MM.1S (cell line): ENCODE results near the gene IL2RA.

ENCODE experiments used
- DNase-seq: peaks from one replicate; pipeline ENCODE4 v3.0.0-alpha.2; 2015
- H2AFZ ChIP-seq: fragments of 300-600 bp; sonication (generic); 2 replicates; pipeline ENCODE4 v1.6.0; 2016; ENCODE audit warnings: antibody characterized with exemption, low read length
- H3F3A ChIP-seq: fragments of 300-600 bp; sonication (generic); 2 replicates; pipeline ENCODE4 v1.6.1; 2016; ENCODE audit warnings: mild to moderate bottlenecking, antibody characterized with exemption, low read length, moderate library complexity, mixed read lengths; ENCODE audit not compliant: insufficient read depth
- H3K27ac ChIP-seq: fragments of 300-600 bp; sonication (generic); 2 replicates; pipeline ENCODE4 v1.5.1; 2016; ENCODE audit warnings: mild to moderate bottlenecking, low read length
- H3K27me3 ChIP-seq: fragments of 300-600 bp; sonication (generic); replicated peaks from 2 replicates; pipeline ENCODE4 v1.6.0; 2016; ENCODE audit warnings: low read length; ENCODE audit not compliant: insufficient read depth
- H3K36me3 ChIP-seq: fragments of 300-600 bp; sonication (generic); replicated peaks from 2 replicates; pipeline ENCODE4 v1.6.1; 2016; ENCODE audit warnings: mild to moderate bottlenecking, low read length, mixed read lengths; ENCODE audit not compliant: insufficient read depth
- H3K4me1 ChIP-seq: fragments of 300-600 bp; sonication (generic); 2 replicates; pipeline ENCODE4 v1.6.1; 2016; ENCODE audit warnings: low read length, mixed read lengths
- H3K4me2 ChIP-seq: fragments of 300-600 bp; sonication (generic); 2 replicates; pipeline ENCODE4 v1.6.0; 2016; ENCODE audit warnings: low read depth, low read length
- H3K4me3 ChIP-seq: fragments of 300-600 bp; sonication (generic); 2 replicates; pipeline ENCODE4 v1.5.1; 2016; ENCODE audit warnings: low read length, mixed read lengths
- H3K79me2 ChIP-seq: fragments of 300-600 bp; sonication (generic); 2 replicates; pipeline ENCODE4 v1.6.1; 2016; ENCODE audit warnings: mixed run types, low read length, mixed read lengths
- H3K9ac ChIP-seq: fragments of 300-600 bp; sonication (generic); 2 replicates; pipeline ENCODE4 v1.6.1; 2016; ENCODE audit warnings: low read length, mixed read lengths
- H3K9me2 ChIP-seq: fragments of 300-600 bp; sonication (generic); replicated peaks from 2 replicates; pipeline ENCODE4 v1.6.1; 2016; ENCODE audit warnings: mild to moderate bottlenecking, low read length, mixed read lengths; ENCODE audit not compliant: insufficient read depth
- H3K9me3 ChIP-seq: fragments of 300-600 bp; sonication (generic); replicated peaks from 2 replicates; pipeline ENCODE4 v1.6.1; 2016; ENCODE audit warnings: mild to moderate bottlenecking, low read length, mixed read lengths; ENCODE audit not compliant: insufficient read depth
- H4K20me1 ChIP-seq: fragments of 300-600 bp; sonication (generic); 2 replicates; pipeline ENCODE4 v1.6.1; 2016; ENCODE audit warnings: mild to moderate bottlenecking, low read length, moderate library complexity, mixed read lengths; ENCODE audit not compliant: insufficient read depth
- CTCF ChIP-seq: fragments of 300-600 bp; sonication (generic); IDR thresholded peaks from 2 replicates; pipeline ENCODE4 v1.5.1; 2016; ENCODE audit warnings: antibody characterized with exemption, low read length, mixed read lengths
- EZH2 ChIP-seq: fragments of 300-600 bp; sonication (generic); optimal IDR thresholded peaks from 2 replicates; pipeline ENCODE3; 2017; ENCODE audit warnings: low read depth, mild to moderate bottlenecking, antibody characterized with exemption, low read length, mixed read lengths
- EZH2phosphoT487 ChIP-seq: fragments of 300-600 bp; sonication (generic); IDR thresholded peaks from 2 replicates; pipeline ENCODE4 v1.6.1; 2018; ENCODE audit warnings: antibody characterized with exemption, low read length

The IL2RA gene

GRCh38 chr10:6098156-6098555 lies 36.0 kb upstream of the IL2RA start:
- Histone ChIP-seq H4K20me1 (peaks cover 37% of the 10 kb centered on the region), H3K27ac (no peak overlapping the region), H3K4me3 (no peak overlapping the region), H3K27me3 (no peaks in the 10 kb centered on the region), H3K9ac (no peak overlapping the region), H3K79me2 (peaks cover 97% of the 10 kb centered on the region), H2AFZ (no peak overlapping the region), H3F3A (no peaks in the 10 kb centered on the region), H3K4me1 (no peaks in the 10 kb centered on the region), H3K9me3 (no peaks in the 10 kb centered on the region), H3K9me2 (no peaks in the 10 kb centered on the region), H3K4me2 (no peak overlapping the region), H3K36me3 (no peaks in the 10 kb centered on the region; the same call in 1 of the 2 replicates)
- no peak for DNase-seq
- TF ChIP-seq EZH2phosphoT487 = no peak
- no peak for TF ChIP-seq CTCF
- TF ChIP-seq EZH2 = no peak

- Histone ChIP-seq H2AFZ (no peak overlapping the region), H3K4me3 (no peak overlapping the region), H3K9ac (no peak overlapping the region), H3K27me3 (no peaks in the 10 kb centered on the region), H3K4me1 (no peaks in the 10 kb centered on the region), H3F3A (no peaks in the 10 kb centered on the region), H3K27ac (no peak overlapping the region), H3K36me3 (no peaks in the 10 kb centered on the region; the same call in 1 of the 2 replicates), H4K20me1 (peaks cover 44% of the 10 kb centered on the region), H3K9me3 (no peaks in the 10 kb centered on the region), H3K79me2 (peaks cover 97% of the 10 kb centered on the region), H3K9me2 (no peaks in the 10 kb centered on the region), H3K4me2 (no peak overlapping the region)
- DNase-seq = no peak
- no peak for TF ChIP-seq EZH2
- no peak for TF ChIP-seq EZH2phosphoT487
- TF ChIP-seq CTCF = no peak
These were observed 34.9 kb upstream of the IL2RA start for GRCh38 chr10:6097063-6097462.

DNA sequence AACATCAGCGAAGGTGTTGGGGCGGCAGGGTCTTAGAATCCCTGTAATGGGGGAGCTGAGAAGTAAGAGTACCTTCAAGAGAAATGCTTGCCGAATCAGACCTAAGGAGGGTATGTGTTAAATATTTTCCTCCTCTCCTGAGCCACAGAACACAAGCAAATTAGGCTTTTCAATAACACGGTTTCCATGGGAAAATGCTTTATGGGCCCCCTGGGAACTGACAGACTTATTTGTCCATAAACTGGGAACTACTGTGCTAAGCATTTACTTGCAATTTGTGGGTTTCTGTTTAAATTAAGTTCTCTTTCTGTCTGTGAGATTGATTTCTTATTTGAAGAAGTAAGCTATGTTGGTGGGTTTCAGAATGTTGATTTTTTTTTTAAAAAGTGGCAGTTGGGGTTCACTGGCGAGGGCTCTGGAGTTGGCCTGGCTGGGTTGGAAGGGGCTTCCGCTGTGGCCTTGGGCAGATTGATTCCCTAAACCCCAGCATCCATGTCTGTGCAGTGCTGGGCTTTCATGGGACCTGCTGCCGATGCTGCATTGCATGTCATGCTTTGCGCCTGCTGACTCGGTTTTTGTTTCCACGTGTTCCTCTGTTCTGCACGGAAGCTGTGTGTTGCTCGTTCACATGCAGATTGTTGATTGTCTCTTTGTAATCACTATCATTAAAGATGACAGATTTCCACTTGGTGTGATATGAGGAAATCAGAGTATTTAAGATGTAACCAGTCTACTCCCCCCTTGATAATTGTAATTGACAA lies 33.8 kb upstream of the IL2RA start:
- H3K27ac ChIP-seq = no peak overlapping the region
- no peak overlapping the region for H3K4me3 ChIP-seq
- no peaks in the 10 kb centered on the region for H3K9me3 ChIP-seq
- peaks cover 52% of the 10 kb centered on the region for H4K20me1 ChIP-seq
- H3K4me1 ChIP-seq = no peaks in the 10 kb centered on the region; the same call in 1 of the 2 replicates
- DNase-seq = no peak
- TF ChIP-seq EZH2phosphoT487 = no peak
- TF ChIP-seq CTCF = no peak
- TF ChIP-seq EZH2 = no peak
- peaks cover 97% of the 10 kb centered on the region for H3K79me2 ChIP-seq
- H3F3A ChIP-seq = no peaks in the 10 kb centered on the region
- no peaks in the 10 kb centered on the region for H3K9me2 ChIP-seq
- H2AFZ ChIP-seq = no peak overlapping the region
- no peak overlapping the region for H3K4me2 ChIP-seq
- H3K9ac ChIP-seq = no peak overlapping the region
- H3K27me3 ChIP-seq = no peaks in the 10 kb centered on the region
- H3K36me3 ChIP-seq = no peaks in the 10 kb centered on the region; the same call in 1 of the 2 replicates
